Astrocyte (in vitro differentiated cells and primary cell): ENCODE measurements around the gene TANGO2.

Experiments used
- CTCF ChIP-seq: IDR thresholded peaks from 2 replicates; pipeline ENCODE4 v1.5.1; 2011; ENCODE audit warnings: low read depth, mild to moderate bottlenecking, inconsistent platforms, low read length, moderate library complexity; ENCODE audit not compliant: insufficient read depth
- EZH2 ChIP-seq: IDR thresholded peaks from 2 replicates; pipeline ENCODE4 v1.6.1; 2012; ENCODE audit warnings: mild to moderate bottlenecking, low read length, inconsistent platforms; ENCODE audit not compliant: insufficient read depth

- TF ChIP-seq CTCF (no peak), EZH2 (no peak)
Observed at GRCh38 chr22:20037419-20037818, 16.5 kb downstream of the TANGO2 start.
